Stimulated activated CD8-positive, alpha-beta memory T cell treated with anti-CD3 and anti-CD28 coated beads, Interleukin-12 subunit alpha, Interleukin-12 subunit beta, amount 100 ng/mL, for 24 hours (primary cell): ENCODE measurements around the gene VPS45.

ENCODE experiments used
- DNase-seq: peaks from one replicate; pipeline ENCODE4 v3.0.0-alpha.2; 2020; ENCODE audit errors: extremely low read depth

Gene VPS45

GRCh38 chr1:150187560-150187931 is 120.0 kb downstream of the VPS45 start:
- DNase-seq: no peak

GRCh38 chr1:150192012-150192411 is 124.4 kb downstream of the VPS45 start:
- DNase-seq: no peak

- no peak for DNase-seq
These were observed 126.9 kb downstream of the VPS45 start for GRCh38 chr1:150194381-150195031.
